Gastrocnemius medialis (tissue), 4 donors: ENCODE measurements around the gene SRGN. TPM values are rescaled to one million over a fixed set of nuclear protein-coding genes. Genes with fewer than 3 reads are reported as not detected.

ENCODE experiments used
- ATAC-seq, 2 donors: fragments of 150-250 bp; one replicate each; pipeline ENCODE4 v1.9.1; 2016
- DNase-seq, 2 donors: peaks; one replicate each; pipeline ENCODE4 v3.0.0-alpha.2; 2019
- H3K27ac ChIP-seq, 4 donors: fragments of 200-600 bp; sonication (generic); 1 replicate in 1 of 4; 2 replicates in 3 of 4; pipeline ENCODE4 v1.5.1; 2016 to 2018; ENCODE audit warnings: mild to moderate bottlenecking in 2 of 4, moderate library complexity in 1 of 4
- H3K27me3 ChIP-seq, 3 donors: fragments of 200-600 bp; sonication (generic) in 2 of 3; 1 replicate in 1 of 3; 2 replicates in 2 of 3; pipeline versions ENCODE4 v1.5.1 to v1.6.0; 2016 to 2019; ENCODE audit warnings: mild to moderate bottlenecking in 1 of 3, moderate library complexity in 1 of 3
- H3K36me3 ChIP-seq, 2 donors: fragments of 200-600 bp; sonication (generic) in 1 of 2; one replicate each; pipeline ENCODE4 v1.5.1; 2017 to 2018
- H3K4me1 ChIP-seq, 2 donors: fragments of 200-600 bp; sonication (generic) in 1 of 2; one replicate each; pipeline ENCODE4 v1.5.1; 2016 to 2017; ENCODE audit warnings: mild to moderate bottlenecking in 2 of 2
- H3K4me3 ChIP-seq, 4 donors: fragments of 200-600 bp; sonication (generic) in 3 of 4; 1 replicate in 1 of 4; 2 replicates in 3 of 4; pipeline ENCODE4 v1.5.1; 2016 to 2019; ENCODE audit warnings: mild to moderate bottlenecking in 2 of 4
- H3K9me3 ChIP-seq, 3 donors: fragments of 200-600 bp; sonication (generic) in 2 of 3; 1 replicate in 1 of 3; 2 replicates in 2 of 3; pipeline ENCODE4 v1.5.1; 2016 to 2019
- POLR2A ChIP-seq, 2 donors: fragments of 450-650 bp; IDR thresholded peaks; one replicate each; pipeline ENCODE4 v1.6.1; 2017; ENCODE audit warnings: antibody characterized with exemption in 2 of 2, mild to moderate bottlenecking in 2 of 2, moderate library complexity in 2 of 2
- in situ Hi-C, 4 donors: fragments of 200-750 bp; cut with MboI; loops; one replicate each; pipeline versions ENCODE4 v1.15.0 to v1.8.0; 2017; ENCODE audit warnings: low sequenced_read_pairs in 4 of 4
- intact Hi-C: fragments of 100-400 bp; cut with DNase I; formaldehyde crosslinking; loops from one replicate; pipeline ENCODE4 v1.15.1; 2023; ENCODE audit warnings: low total_unique reads
- total RNA-seq, 4 donors: library from RNA; depleted of rRNA; stranded (reverse); fragments of >200 nt; gene quantifications; one replicate each; pipeline versions ENCODE4 v1.1.0 to v1.2.3, GENCODE V29; 2016
- TF ChIP-seq, protein P1 (sequence below), 5 experiments: fragments of 450-650 bp in 3 of 5; fragments of 200-600 bp in 2 of 5; sonication (generic) in 2 of 5; IDR thresholded peaks in 4 of 5; conservative IDR thresholded peaks in 1 of 5; 1 replicate in 4 of 5; 2 replicates in 1 of 5; pipeline ENCODE4 v1.5.1; 2016 to 2019; ENCODE audit warnings: antibody characterized with exemption in 5 of 5, mild to moderate bottlenecking in 3 of 5, moderate library complexity in 3 of 5

SRGN gene
- total RNA-seq, 4 donors from 2014 or later, result 27.1 to 73.1 (median 37.8) TPM

- in situ Hi-C loops, result loop anchor here in 1 of 4 donors (10.0 kb wide), 1 partner anchor 51 kb away; no protein-coding TSS in a partner anchor
- peak within 1 kb of the TSS; percentile 91 to 97 (median 96) for H3K27ac ChIP-seq
- peak within 1 kb of the TSS; percentile 57 to 90 (median 85) for H3K4me3 ChIP-seq
- ATAC-seq (peak; percentile 87 to 91), DNase-seq (peak; percentile 98 to 99)
- TF ChIP-seq, protein P1, sequence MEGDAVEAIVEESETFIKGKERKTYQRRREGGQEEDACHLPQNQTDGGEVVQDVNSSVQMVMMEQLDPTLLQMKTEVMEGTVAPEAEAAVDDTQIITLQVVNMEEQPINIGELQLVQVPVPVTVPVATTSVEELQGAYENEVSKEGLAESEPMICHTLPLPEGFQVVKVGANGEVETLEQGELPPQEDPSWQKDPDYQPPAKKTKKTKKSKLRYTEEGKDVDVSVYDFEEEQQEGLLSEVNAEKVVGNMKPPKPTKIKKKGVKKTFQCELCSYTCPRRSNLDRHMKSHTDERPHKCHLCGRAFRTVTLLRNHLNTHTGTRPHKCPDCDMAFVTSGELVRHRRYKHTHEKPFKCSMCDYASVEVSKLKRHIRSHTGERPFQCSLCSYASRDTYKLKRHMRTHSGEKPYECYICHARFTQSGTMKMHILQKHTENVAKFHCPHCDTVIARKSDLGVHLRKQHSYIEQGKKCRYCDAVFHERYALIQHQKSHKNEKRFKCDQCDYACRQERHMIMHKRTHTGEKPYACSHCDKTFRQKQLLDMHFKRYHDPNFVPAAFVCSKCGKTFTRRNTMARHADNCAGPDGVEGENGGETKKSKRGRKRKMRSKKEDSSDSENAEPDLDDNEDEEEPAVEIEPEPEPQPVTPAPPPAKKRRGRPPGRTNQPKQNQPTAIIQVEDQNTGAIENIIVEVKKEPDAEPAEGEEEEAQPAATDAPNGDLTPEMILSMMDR (IDR thresholded peaks at IDR 0.05 in 4 of 5, conservative IDR thresholded peaks at IDR 0.05 in 1 of 5), result peak in 3 of 5 experiments; percentile 4 to 46 (median 27)
- TF ChIP-seq POLR2A (IDR thresholded peaks at IDR 0.05), result peak; percentile 95 to 96
- peaks cover 18 to 20% of the 10 kb centered on the region in 2 donors for H3K4me1 ChIP-seq
- no peaks in the 10 kb centered on the region for H3K36me3 ChIP-seq
- intact Hi-C loops, result loop anchor here (1.0 to 2.0 kb wide), 3 partner anchors 56 to 168 kb away; partner anchors contain the start of genes DDX21, KIFBP and SUPV3L1
- no peaks in the 10 kb centered on the region for H3K27me3 ChIP-seq
- H3K9me3 ChIP-seq, result no peaks in the 10 kb centered on the region
These were observed 36.1 kb downstream of the SRGN start, which contains the start of gene VPS26A for GRCh38 chr10:69123747-69124562. VPS26A (plus strand) TSS chr10:69124178; CDS start chr10:69124278, 100 bp downstream.

GRCh38 chr10:69124563-69125268 is 36.8 kb downstream of the SRGN start:
- Histone ChIP-seq H3K9me3 (no peaks in the 10 kb centered on the region), H3K4me3 (peak overlapping the region; percentile 57 to 90 (median 85)), H3K4me1 (peaks cover 21 to 24% of the 10 kb centered on the region in 2 donors), H3K27ac (peak overlapping the region; percentile 91 to 97 (median 96)), H3K27me3 (no peaks in the 10 kb centered on the region), H3K36me3 (no peaks in the 10 kb centered on the region)
- intact Hi-C loops (loop anchor here (1.0 kb wide), 2 partner anchors 56 to 168 kb away; partner anchors contain the start of genes DDX21 and SUPV3L1), in situ Hi-C loops (loop anchor here in 1 of 4 donors (10.0 kb wide), 1 partner anchor 50 kb away; no protein-coding TSS in a partner anchor)
- TF ChIP-seq, protein P1 (IDR thresholded peaks at IDR 0.05 in 4 of 5, conservative IDR thresholded peaks at IDR 0.05 in 1 of 5), result no peak
- no peak for TF ChIP-seq POLR2A (IDR thresholded peaks at IDR 0.05)
- DNase-seq (peak in 1 of 2 donors; percentile 33), ATAC-seq (no peak)

DNA sequence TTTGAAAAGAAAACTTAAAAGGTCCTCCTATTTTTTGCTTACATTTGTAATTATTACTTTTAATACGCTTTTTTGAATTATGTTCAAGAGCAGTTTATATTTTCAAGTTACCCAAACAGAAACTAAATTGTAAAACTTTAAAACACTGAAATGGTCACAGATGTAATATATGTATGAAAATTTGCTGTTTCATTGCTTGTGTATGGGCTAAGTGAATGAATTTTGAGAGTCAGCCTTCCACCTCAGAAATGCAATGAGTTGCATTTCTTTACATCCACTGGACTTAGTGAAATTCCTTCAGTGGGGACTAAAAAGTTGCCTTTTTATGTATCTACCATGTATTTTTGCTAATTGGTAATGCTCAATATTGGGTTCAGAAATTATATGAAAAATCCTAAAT is 37.7 kb downstream of the SRGN start:
- H3K27ac ChIP-seq, result peak overlapping the region in 2 of 4 donors; percentile 97
- DNase-seq (no peak), ATAC-seq (no peak)
- intact Hi-C loops, result no loop called here
- no peaks in the 10 kb centered on the region for H3K9me3 ChIP-seq
- in situ Hi-C loops, result loop anchor here in 1 of 4 donors (10.0 kb wide), 1 partner anchor 49 kb away; no protein-coding TSS in a partner anchor
- no peaks in the 10 kb centered on the region for H3K27me3 ChIP-seq
- TF ChIP-seq, protein P1 (IDR thresholded peaks at IDR 0.05 in 4 of 5, conservative IDR thresholded peaks at IDR 0.05 in 1 of 5), result no peak
- TF ChIP-seq POLR2A (IDR thresholded peaks at IDR 0.05), result no peak
- no peaks in the 10 kb centered on the region for H3K36me3 ChIP-seq
- peak overlapping the region in 3 of 4 donors; percentile 84 to 90 (median 86) for H3K4me3 ChIP-seq
- H3K4me1 ChIP-seq, result peaks cover 29 to 33% of the 10 kb centered on the region in 2 donors

GRCh38 chr10:69130251-69130650 is 42.3 kb downstream of the SRGN start:
- no peaks in the 10 kb centered on the region for H3K27me3 ChIP-seq
- intact Hi-C loops (no loop called here), in situ Hi-C loops (no loop called here)
- H3K36me3 ChIP-seq, result peaks cover 0 to 7% of the 10 kb centered on the region in 2 donors
- DNase-seq, result no peak
- no peaks in the 10 kb centered on the region for H3K9me3 ChIP-seq
- H3K4me1 ChIP-seq, result peaks cover 23 to 27% of the 10 kb centered on the region in 2 donors
- no peak for ATAC-seq
- no peak overlapping the region for H3K4me3 ChIP-seq
- H3K27ac ChIP-seq, result peak overlapping the region in 2 of 4 donors; percentile 7 to 34
- no peak for TF ChIP-seq POLR2A (IDR thresholded peaks at IDR 0.05)
- TF ChIP-seq, protein P1 (IDR thresholded peaks at IDR 0.05 in 4 of 5, conservative IDR thresholded peaks at IDR 0.05 in 1 of 5), result no peak
